ENCODE data around the gene RANGAP1. TPM values are rescaled to one million over a fixed set of nuclear protein-coding genes. Genes with fewer than 3 reads are reported as not detected.

RANGAP1 gene
- total and polyA plus RNA-seq, 2 donors = 15.0 to 41.8 TPM

DNA sequence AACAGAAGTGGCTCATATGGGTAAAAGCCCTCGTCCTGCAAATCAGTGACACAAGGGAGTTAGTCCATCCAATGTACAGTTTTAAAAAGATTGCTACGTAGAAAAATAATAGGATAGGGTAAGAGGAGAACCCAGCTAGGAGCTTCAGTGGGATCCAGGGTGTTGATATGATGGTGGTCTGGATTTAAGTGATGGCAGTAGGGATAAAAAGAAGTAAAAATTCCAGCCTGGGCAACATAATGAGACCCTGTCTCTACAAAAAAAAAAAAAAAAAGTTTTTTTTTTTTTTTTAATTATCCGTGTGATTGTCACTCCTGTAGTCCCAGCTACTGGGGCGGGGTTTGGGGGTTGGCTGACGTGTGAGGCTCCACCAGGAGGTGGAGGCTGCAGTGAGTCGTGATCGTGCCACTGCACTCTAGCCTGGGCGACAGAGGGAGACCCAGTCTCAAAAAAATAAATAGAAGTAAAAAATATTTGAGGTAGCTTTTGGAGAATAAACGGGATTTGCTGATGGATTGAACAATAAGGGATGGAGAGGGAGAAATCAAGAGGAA lies 87.9 kb downstream of the RANGAP1 start:
- DNase-seq (ENCODE audit: extremely low spot score) = no peak
- Histone ChIP-seq H3K4me3 (ENCODE audit: low read depth, low read length) (peak overlapping the region; percentile 57), H3K36me3 (ENCODE audit: insufficient read depth) (no peaks in the 10 kb centered on the region), H3K4me1 (ENCODE audit: insufficient read depth) (peaks cover 2% of the 10 kb centered on the region), H3K27ac (ENCODE audit: low read depth) (no peak overlapping the region)
- WGBS = 3% methylated on average over 9 of the region's 9 CpGs

DNA sequence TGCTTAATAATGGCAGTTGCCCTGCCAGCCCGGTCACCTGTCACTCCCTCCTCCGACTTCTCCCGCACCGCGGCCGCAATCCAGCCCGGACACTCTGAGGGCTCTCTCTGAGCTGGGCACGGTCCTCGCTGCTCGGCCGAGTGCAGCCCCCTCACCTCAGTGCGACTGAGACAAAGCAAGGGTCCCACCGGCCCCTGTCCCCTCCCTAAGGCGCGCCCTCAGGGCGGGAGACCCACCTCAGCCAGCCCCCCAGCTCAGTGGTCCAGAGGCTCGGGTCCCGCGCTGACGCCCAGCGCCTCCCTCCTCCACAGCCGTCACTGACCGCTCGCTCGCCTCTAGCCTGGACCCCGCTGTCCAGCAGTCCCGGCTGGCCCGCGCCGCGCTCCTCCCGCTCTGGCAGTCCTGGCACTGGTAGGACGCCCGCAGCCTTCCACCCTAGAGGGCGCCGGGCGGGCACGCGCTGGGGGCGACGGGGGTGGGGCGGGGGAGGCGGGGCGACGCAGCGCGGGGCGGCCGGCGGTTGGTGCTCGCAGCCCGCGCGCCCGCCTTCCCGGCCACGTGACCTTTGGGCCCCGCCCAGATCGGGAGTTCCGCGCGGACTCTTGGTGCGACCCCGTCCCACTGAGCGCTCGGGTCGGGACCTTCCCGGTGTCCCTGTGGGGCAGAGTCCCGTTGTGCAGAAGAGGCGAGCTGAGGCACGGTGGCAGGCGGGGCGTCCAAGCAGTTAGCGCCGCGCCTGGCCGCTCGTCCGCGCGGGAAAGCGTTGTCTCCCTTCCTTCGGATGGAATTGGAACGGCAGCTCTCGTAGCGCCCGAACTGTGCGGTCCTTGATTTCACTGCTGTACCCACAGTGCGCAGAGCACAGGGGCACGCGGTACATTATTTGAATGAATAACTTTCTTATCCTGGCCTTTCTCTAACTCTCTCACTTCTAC lies 88.7 kb downstream of the RANGAP1 start:
- Histone ChIP-seq H3K4me3 (ENCODE audit: low read depth, low read length) (peak overlapping the region; percentile 57), H3K4me1 (ENCODE audit: insufficient read depth) (peaks cover 2% of the 10 kb centered on the region), H3K27ac (ENCODE audit: low read depth) (no peak overlapping the region), H3K36me3 (ENCODE audit: insufficient read depth) (no peaks in the 10 kb centered on the region)
- under 1% methylated on average over 91 of the region's 91 CpGs for WGBS
- no peak for DNase-seq (ENCODE audit: extremely low spot score)

Small RNA genes within 50 kb of the gene (small RNA-seq; reads per million reads assigned to genes)
- not detected for gene MIR6889

Other genes starting within 250 kb of the RANGAP1 start
- gene EP300, start 193.6 kb downstream of the RANGAP1 start, total RNA-seq = 104 TPM
- 24.0 TPM for gene EP300, start 193.6 kb downstream of the RANGAP1 start, polyA plus RNA-seq
- 12.4 TPM for gene L3MBTL2, start 80.9 kb downstream of the RANGAP1 start, total RNA-seq
- 21.7 TPM for gene L3MBTL2, start 80.9 kb downstream of the RANGAP1 start, polyA plus RNA-seq
- 1.8 TPM for gene CHADL, start 45.3 kb downstream of the RANGAP1 start, total RNA-seq
- 3.5 TPM for gene CHADL, start 45.3 kb downstream of the RANGAP1 start, polyA plus RNA-seq
- gene ZC3H7B, start 15.3 kb upstream of the RANGAP1 start, total RNA-seq = 30.0 TPM
- 42.1 TPM for gene ZC3H7B, start 15.3 kb upstream of the RANGAP1 start, polyA plus RNA-seq
- 9.0 TPM for gene TEF, start 95.8 kb upstream of the RANGAP1 start, total RNA-seq
- gene TEF, start 95.8 kb upstream of the RANGAP1 start, polyA plus RNA-seq = 32.1 TPM
- gene TOB2, start 160.6 kb upstream of the RANGAP1 start, total RNA-seq = 20.9 TPM
- gene TOB2, start 160.6 kb upstream of the RANGAP1 start, polyA plus RNA-seq = 34.0 TPM
- 37.3 TPM for gene PHF5A, start 182.5 kb upstream of the RANGAP1 start, total RNA-seq
- 38.1 TPM for gene PHF5A, start 182.5 kb upstream of the RANGAP1 start, polyA plus RNA-seq
- 41.8 TPM for gene ACO2, start 182.9 kb upstream of the RANGAP1 start, total RNA-seq
- 84.6 TPM for gene ACO2, start 182.9 kb upstream of the RANGAP1 start, polyA plus RNA-seq

Data from urinary bladder (tissue), 4 donors.